Transverse colon (tissue), 4 donors: ENCODE data around the gene CTNND2.

Source experiments
- CTCF ChIP-seq, 5 experiments: fragments of 200-600 bp in 3 of 5; fragments of 450-650 bp in 2 of 5; sonication (generic) in 3 of 5; IDR thresholded peaks; 1 replicate in 2 of 5; 2 replicates in 3 of 5; pipeline ENCODE4 v1.5.1; 2016 to 2017; ENCODE audit warnings: antibody characterized with exemption in 5 of 5, inconsistent platforms in 3 of 5, mild to moderate bottlenecking in 2 of 5, moderate library complexity in 1 of 5
- EP300 ChIP-seq: sonication (generic); formaldehyde crosslinking; IDR thresholded peaks from one replicate; pipeline ENCODE4 v1.6.1; 2017; ENCODE audit warnings: antibody characterized with exemption, low read depth
- POLR2A ChIP-seq: fragments of 450-650 bp; IDR thresholded peaks from one replicate; pipeline ENCODE4 v1.6.1; 2016; ENCODE audit warnings: antibody characterized with exemption, mild to moderate bottlenecking, moderate library complexity
- POLR2AphosphoS5 ChIP-seq, 3 donors: sonication (generic); formaldehyde crosslinking; IDR thresholded peaks; one replicate each; pipeline ENCODE4 v1.6.1; 2016; ENCODE audit warnings: antibody characterized with exemption in 3 of 3

GRCh38 chr5:11269515-11269914 is 634.7 kb downstream of the CTNND2 start:
- TF ChIP-seq POLR2A (no peak), CTCF (IDR thresholded peaks at IDR 0.05) (no peak), EP300 (no peak), POLR2AphosphoS5 (IDR thresholded peaks at IDR 0.05) (no peak)
